ENCODE data around the gene NPTXR.

NPTXR gene

DNA sequence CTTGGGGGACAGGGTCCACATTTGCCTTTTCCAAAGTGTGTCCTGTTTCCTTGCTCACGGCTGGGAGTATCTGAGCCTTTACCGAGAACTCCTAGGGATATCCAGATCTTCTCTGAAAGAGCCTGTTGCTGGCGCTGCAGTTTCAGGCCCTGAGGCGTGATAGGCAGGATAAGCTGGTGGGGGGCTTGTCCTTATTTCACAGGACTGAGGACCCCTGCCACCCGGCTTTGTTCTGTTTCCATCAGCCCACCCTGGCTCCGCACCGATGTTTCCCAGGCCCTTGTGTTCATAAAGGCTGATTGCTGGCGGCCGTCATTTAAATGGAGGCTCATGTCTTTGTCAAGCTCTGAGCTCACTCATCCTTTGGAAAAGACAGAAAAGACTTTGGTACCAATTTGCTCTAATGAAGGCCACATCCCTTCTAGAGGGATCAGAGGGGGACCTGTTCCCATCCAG lies 9.4 kb upstream of the NPTXR start:
- no peak for DNase-seq (ENCODE audit: extremely low read depth in 1 of 2, low read depth in 1 of 2)

DNA sequence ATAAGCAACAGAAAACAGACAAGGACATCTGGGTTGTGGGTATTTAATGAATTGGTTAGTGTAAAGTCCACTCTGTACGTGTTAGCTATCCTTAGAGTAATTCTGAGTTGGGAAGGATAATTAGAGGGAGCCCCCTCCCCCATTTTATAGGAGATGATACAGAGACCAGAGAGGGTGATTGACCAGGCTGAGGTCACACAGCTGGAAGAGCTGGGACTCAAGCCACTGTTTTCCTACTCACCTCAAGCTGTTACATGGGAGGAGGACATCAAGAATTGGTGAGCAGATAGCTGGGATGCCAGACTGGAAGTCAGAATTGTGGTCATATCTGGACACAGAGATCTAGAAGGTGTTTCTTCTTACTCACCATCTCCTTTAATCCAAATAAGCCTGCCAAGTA lies 8.7 kb upstream of the NPTXR start:
- no peak for DNase-seq (ENCODE audit: extremely low read depth in 1 of 2, low read depth in 1 of 2)

DNA sequence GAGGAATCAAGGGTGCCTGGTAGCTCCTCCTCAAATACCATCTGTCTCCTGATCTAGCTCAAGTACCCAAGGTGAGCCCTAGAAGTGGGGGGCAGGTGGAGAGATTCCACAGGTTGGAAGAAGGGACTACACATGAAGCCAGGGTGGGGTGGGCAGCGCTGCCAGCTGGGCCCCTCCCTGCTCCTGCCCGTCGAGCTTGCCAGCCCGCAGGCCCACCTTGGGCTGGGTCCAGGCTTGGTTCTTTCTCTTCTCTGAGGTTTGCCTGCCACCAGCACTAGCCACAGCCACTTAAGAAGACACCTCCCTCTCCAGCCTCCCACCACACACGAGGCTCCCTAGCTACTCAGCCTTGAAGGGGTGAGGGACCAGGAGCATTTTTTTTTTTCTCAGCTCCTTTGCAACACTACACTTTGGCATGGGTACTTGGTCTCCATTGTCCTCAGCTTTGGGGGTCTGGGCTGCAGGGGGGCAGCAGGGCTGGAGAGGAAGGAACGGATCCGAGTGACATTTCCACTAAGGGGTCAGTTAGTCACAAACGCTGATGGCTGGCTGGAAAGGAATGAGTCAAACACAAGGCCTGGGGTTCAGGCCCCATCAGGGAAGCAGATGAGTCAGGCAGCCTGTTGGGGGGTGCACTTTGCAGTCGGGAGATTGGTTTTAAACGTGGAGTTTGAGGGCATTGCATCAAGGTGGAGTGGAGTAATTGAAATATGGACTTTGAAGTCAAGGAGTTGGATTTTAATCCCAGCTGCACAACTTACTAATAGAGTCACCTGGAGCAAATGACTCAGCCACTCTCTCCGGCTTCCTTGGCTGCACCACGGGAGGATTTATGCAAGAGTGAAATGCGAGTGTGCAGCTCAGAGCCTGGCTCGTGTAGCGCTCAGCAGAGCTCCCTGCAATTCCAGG lies 7.4 kb upstream of the NPTXR start:
- DNase-seq (ENCODE audit: extremely low read depth in 1 of 2, low read depth in 1 of 2), result no peak

DNA sequence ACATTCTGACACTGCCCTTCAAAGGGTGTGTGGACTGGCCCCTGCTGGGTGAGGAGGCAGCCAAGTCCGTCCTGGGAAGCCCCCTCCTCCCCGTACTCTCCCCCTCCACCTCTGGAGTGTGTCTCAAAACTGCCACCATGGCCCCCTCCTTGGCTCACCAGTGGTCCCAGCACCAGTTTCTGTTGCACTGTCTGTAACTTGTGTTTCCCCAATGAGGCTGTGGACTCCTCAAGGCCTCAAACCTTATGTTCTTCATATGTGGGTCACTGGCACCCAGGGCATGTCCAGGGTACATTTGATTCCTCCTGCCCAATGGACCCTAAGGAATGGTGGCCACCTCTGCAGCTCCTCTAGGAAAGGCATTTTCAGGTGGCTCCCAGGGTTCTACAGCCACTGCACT lies 6.6 kb upstream of the NPTXR start:
- DNase-seq (ENCODE audit: extremely low read depth in 1 of 2, low read depth in 1 of 2), result no peak

DNA sequence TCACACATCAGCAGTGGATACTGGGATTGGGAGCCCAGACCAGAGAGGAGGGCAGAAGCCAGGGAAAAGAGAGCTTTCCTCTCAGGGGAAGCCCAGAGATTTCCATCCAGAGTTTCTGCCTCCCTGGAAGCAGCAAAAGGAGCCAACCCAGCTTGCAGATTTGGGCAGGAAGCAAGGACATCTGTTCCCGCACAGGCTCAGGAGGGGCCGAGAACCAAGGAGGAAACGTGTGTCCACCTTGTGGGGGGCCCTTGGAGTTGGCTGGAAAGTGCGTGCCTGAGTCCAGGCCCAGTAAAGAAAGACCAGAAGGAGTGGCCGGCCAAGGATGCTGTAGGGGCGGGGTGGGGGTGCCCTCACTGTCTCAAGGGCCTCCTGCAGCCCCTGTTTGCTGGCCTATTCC lies 6.0 kb upstream of the NPTXR start:
- no peak for DNase-seq (ENCODE audit: extremely low read depth in 1 of 2, low read depth in 1 of 2)

DNA sequence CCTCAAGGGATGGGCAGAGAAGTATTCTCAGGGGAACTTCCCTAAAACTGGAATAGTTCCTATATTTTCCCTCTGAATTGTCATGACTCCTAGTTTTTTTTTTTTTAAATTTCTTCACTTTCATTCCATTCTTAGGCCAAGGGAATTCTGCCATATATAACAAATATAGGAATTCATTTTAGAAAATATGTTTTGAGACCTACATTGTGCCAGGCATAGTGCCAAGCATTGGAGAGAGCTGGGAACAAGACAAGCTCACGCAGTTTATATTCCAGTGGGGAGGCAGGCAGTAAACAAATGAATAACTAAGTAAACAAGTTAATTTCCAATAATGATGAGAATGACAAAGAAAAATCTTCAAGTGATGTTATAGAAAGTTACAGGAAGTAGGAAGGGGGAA lies 2.6 kb upstream of the NPTXR start:
- DNase-seq (ENCODE audit: extremely low read depth in 1 of 2, low read depth in 1 of 2), result no peak

DNA sequence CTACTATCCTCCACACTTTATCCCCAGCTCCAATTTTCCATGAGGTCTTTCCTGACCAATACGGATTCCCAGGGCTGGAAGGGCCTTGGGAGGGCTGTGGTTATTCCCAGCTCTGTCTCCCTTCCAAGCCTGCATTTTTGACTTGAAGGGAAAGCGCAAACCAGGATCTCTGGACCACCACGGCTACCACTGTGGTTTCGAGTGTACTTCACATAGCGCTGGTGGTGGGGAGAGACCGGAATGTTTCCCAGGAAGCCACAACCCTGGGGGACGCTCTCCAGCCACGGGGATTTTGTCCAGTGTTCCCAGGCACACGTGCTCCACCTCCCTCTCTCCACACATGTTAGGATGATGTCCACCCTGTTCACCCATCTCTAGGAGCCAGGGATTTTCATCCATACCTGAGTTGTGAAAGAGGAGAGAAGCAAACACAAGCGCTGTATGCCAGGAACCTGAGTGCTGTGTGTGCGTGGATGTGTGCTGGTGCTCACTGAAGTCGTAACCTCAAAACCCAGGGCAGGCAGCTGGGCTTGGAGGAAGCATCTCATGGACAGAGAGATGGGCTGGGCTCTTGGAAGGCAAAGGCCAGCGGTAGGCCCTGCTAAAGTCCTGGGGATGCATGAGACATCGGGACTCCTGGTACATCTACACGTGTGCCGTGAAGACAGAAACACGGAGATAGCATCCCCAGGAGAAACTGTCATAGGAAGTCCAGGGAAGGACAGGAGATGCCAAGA lies 1.3 kb upstream of the NPTXR start:
- DNase-seq (ENCODE audit: extremely low read depth in 1 of 2, low read depth in 1 of 2), result no peak

DNA sequence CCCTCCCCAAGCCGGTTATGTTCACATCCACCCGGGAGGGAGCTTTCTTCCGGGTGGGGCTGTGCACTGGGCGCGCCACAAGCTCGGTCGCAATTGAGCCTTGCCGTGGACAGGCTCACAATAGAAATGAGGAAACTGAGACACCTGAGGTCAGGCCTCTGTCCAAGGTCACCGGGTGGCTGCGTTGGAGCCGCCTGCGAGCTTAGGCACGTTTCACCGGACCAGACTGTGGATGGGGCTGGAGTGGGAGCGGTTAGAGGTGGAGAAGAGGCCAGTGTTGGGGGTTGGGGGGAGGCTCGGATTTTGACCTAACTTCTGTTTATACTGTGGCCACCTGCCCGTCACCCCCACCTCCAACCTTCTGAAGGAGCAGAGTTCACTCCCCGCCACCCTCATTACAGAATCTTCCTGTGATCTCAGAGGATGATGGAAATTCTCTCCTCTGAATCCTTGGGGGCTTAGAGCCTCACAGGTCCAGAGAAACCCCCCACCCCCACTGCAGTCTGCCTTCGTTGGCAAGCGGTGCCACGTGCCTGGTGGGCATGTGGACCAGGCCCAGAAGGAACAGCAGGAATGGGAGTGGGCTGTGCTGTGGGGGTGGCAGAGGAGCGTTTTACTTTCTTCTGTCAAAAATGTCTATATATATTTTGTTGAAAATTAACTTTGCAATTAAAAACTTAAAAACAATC lies 631 bp upstream of the NPTXR start:
- DNase-seq (ENCODE audit: extremely low read depth in 1 of 2, low read depth in 1 of 2), result no peak

DNA sequence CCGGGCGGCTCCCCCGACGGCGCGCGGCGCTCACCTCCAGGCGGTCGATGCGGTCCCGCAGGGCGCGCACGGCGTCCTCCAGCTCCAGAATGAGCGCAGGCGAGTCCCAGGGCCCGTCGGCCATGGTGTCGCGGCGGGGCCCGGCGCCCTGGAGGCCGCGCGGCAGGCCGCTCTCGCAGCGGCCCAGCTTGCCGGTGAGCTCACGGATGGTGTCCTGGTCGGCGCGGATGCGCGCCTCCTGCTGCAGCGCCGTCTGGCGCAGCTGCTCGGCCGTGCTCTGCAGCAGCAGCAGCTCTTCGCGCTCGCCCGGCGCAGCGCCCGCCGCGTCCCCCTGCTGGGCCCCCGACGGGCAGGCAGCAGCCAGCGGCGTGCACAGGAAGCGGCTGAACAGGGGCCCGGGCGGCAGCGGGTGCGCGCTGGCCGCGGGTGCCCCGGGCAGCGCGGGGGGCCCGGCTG lies 599 bp downstream of the NPTXR start:
- DNase-seq (ENCODE audit: extremely low read depth in 1 of 2, low read depth in 1 of 2), result peak; percentile 8 to 30

DNA sequence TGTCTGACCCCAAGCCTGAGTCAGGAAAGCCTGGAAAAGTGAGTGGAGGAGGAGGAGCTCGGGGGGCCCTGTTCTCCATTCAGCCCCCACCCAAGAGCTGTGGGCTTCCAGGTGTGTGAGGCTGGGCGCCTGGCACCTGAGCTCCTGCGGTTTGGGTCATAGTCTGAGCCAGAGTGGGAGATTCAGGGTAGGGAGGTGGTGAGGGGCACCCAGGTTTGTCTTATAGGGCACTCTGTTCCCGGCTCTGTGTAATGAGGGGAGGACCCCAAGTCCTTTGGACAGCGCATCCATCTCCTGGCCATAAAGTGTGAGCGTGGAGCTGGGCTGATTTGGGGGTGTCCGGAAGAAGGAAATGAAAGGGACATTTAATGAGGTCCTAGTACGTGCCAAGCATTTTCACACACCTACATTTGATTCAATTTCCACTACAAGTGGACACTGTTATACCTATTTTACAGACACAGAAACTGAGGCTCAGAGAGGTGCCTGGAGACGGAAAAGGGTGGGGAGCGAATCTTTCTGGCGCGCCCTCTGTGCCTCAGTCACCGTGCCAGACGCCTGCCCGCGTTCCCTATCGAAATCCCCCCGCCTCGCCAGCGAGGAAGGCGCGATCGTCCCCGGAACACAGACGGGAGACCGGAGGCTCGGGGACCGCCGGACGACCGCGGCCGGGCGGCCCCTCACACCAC lies 1.2 kb downstream of the NPTXR start:
- DNase-seq (ENCODE audit: extremely low read depth in 1 of 2, low read depth in 1 of 2), result no peak

DNA sequence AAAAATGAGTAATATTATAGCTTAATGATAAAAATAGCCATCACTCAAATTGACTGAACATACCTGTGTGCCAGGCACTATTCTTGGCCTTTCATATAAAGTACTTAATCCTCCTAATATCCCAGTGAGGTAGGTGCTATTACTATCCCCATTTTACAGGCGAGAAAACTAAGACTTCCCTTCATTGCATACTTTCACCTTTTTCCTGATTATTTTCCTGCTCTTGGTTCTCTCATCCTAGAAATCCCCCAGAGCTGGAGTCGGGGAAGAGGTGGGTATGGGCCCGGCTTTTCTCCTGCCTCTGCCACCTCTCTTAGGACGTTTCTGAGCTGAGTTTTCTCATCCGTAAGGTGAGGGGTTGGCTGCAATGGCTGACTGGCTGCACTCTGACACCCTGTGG lies 2.2 kb downstream of the NPTXR start:
- no peak for DNase-seq (ENCODE audit: extremely low read depth in 1 of 2, low read depth in 1 of 2)

DNA sequence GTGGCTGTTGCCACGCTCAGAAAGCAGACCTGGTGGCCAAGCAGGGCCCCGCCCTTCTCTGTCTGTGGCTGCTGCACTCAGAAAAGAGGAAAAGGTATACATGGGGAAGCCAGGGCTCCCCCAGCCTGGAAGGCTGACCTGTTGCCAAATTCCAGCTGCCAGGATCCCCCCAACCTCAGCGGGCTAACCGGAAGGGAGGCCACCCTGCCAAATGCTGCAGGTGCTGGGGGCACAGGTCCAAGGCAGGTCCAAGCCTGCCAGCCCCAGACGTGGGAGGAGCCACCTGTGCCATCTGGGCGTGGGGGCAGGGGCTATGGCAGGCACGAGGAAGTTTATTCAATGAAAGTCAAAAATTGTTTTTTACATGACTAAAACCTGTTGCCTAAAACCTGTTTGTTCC lies 2.6 kb downstream of the NPTXR start:
- no peak for DNase-seq (ENCODE audit: extremely low read depth in 1 of 2, low read depth in 1 of 2)

DNA sequence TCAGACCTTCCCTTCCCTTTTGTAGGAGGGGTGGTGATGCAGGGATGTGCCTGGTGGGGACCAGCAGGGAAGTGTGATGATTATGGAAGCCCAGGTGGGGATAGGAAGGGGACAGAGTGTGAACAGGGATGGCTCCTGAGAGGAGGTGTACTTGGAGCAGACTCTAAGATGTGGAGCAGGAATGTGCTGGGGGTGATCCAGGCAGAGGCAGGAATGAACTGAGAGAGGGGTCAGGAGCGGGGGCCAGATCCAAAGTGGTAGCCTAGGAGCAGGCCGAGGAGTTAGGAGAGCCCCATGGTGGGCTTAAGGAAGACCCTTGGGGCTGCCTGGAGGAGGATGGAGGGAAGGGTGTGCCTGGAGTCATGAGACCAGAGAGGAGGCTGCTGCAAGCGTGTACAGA lies 3.7 kb downstream of the NPTXR start:
- DNase-seq (ENCODE audit: extremely low read depth in 1 of 2, low read depth in 1 of 2), result no peak

DNA sequence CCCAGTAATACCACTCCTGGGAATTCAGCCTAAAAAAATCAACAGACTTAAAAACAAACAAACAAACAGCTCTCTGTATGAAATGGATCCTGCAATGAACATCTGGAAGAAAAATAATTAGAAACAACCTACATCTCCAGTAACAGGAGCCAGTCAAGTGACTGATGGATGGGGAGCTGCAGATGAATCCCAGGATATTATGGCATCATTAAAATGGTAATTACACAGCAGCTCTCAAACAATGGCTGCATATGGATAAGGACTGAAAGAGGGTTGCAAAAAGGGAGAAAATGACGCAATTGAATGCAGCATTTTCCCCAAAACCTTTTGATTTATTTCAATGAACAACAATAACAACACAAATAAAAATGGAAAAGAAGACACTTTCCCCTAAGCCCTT lies 4.1 kb downstream of the NPTXR start:
- DNase-seq (ENCODE audit: extremely low read depth in 1 of 2, low read depth in 1 of 2), result no peak

DNA sequence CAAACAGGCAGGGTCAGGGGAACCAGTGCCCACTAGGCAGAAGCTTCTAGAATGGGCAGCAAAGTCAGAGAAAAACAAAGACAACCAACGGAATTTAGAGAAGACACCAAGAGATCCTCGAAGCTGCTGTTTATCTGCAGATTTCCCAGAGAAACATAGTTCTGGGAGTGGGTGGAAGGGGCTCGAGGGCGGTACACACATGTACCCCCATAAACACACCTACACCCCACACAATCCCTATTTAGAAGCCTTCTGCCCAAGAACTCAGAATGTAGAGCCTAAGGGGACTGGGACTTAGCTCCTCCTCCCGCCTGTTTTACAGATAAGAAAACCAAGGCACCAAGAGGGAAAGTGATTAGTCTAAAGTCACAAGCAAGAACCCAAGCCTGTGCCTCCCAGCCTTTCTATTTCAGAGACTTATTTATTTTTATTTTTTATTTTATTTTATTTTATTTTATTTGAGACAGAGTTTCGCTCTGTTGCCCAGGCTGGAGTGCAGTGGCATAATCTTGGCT lies 6.4 kb downstream of the NPTXR start:
- DNase-seq (ENCODE audit: extremely low read depth in 1 of 2, low read depth in 1 of 2), result no peak

DNA sequence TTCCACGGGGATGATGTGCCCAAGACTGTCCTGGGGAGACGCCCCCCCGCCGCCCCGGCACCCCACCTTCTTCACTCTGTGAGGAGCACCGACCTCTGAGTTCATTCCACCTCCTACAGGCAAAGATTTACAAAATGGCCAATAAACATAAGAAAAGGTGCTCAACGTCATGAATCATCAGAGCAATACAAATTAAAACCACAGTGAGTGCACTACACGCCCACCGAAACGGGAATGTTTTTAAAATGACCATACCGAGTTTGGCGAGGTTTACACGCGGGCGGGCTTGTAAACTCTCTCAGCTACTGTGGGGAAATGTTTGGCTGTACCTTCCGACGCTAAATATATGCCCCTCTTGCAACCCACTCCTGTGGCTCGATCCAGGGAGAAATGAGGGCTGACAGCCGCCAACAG lies 7.9 kb downstream of the NPTXR start:
- DNase-seq (ENCODE audit: extremely low read depth in 1 of 2, low read depth in 1 of 2), result no peak

DNA sequence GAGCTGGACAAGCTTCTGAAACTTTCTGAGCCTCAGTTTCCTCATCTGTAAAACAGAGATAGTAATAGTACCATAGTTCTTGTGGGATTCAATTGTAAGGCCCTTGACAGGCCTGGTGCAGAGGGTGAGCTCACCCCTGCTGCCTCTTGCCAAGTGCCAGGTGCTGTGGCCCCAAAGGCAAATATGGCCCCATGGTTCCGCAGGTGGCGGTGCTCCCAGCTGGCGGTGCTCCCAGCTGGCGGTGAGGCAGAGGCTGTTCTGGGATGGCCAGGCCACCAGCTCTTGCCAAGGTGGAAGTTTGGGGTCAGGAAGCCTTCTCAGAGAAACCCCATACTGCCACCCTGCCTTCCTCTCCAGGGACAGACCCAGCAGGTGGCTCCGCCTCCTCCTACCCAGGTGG lies 8.8 kb downstream of the NPTXR start:
- DNase-seq (ENCODE audit: extremely low read depth in 1 of 2, low read depth in 1 of 2), result no peak

DNA sequence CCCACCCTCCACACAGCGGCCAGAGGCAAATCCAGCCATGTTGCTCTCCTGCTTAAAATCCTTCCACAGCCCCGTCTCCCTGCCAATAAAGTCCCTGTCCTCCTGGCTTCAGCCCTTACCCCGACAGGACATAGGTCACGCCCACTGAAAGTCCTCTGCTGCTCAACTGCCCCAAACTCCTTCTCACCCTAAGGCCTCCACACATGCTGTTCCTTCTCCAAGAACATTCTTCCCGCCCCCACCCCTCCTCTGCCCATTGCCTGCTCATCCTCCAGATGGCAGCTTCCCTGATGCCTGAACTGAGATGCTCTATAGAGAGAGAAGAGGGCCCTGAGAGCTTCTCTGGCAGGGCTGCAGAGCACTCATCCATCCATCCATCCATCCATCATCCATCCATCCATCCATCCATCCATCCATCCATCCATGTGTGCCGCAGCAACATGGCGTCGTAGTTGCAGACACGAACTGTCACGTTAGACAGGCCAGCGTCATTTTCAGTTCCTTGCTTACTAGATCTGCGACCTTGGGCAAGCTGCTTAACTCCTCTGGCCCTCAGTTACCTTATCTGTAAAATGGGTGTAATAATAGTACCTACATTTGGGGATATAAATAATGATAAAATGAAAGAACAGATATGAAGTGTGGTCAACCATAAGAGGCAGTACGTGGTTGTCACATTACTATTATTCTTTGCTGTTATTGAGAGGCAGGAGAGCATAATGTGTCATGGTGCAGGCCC lies 9.4 kb downstream of the NPTXR start:
- no peak for DNase-seq (ENCODE audit: extremely low read depth in 1 of 2, low read depth in 1 of 2)

DNA sequence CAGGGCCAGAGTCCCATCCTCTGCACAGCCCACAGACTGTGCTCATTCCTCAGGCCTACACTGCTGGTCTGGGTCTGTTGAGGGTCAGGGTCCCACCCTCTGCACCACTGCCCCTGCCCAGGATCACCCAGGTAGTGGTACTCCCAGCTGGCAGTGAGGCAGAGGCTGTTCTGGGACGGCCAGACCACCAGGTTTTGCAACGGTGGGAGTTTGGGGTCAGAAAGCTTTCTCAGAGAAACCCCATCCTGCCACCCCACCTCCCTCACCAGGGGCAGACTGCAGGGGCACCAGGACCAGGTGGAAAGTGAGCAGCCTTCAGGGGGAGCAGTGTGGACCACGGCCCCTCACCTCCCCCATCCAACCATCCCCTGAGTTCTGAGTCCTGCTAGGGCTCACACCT lies 10.8 kb downstream of the NPTXR start:
- DNase-seq (ENCODE audit: extremely low read depth in 1 of 2, low read depth in 1 of 2), result no peak
